Activated B cell treated with CpG ODN at 0.5 μM for 24 hours (primary cell): ENCODE results near the gene NBR1. TPM values are rescaled to one million over a fixed set of nuclear protein-coding genes. Genes with fewer than 3 reads are reported as not detected.
"Not testable (repeated sequence)": the region's sequence is repeated elsewhere in the genome, so short reads cannot be mapped to it uniquely, and the experiment has no call there.

ENCODE experiments used
- ATAC-seq: fragments of 200-7000 bp; cut with Tn5 transposase; one replicate; pipeline ENCODE4 v1.10.0; 2021; ENCODE audit warnings: low read depth, mild to moderate bottlenecking, moderate library complexity
- CTCF ChIA-PET: fragments of 350-600 bp; sonication (Branson Sonifier 250); formaldehyde crosslinking; loops from one replicate; lab custom pipeline; 2021; ENCODE audit warnings: antibody characterized with exemption; lab: Charles Lee
- POLR2A ChIA-PET: fragments of 350-600 bp; sonication (Branson Sonifier 250); formaldehyde crosslinking; loops from one replicate; lab custom pipeline; 2021; ENCODE audit warnings: antibody characterized with exemption; lab: Charles Lee
- DNase-seq: peaks from one replicate; pipeline ENCODE4 v3.0.0; 2022
- H3K27ac Mint-ChIP-seq: one replicate; pipeline ENCODE4 v1.8.0; 2020; ENCODE audit warnings: mixed read lengths
- H3K27me3 Mint-ChIP-seq: one replicate; pipeline ENCODE4 v1.8.0; 2021; ENCODE audit warnings: mixed read lengths
- H3K36me3 Mint-ChIP-seq: one replicate; pipeline ENCODE4 v1.8.0; 2021; ENCODE audit warnings: low read depth, mixed read lengths
- H3K4me1 Mint-ChIP-seq: one replicate; pipeline ENCODE4 v1.8.0; 2021; ENCODE audit warnings: mixed read lengths
- H3K4me3 Mint-ChIP-seq: one replicate; pipeline ENCODE4 v1.8.0; 2020; ENCODE audit warnings: mild to moderate bottlenecking, mixed read lengths
- H3K9me3 Mint-ChIP-seq: one replicate; pipeline ENCODE4 v1.8.0; 2020; ENCODE audit warnings: mixed read lengths
- intact Hi-C: fragments of 100-400 bp; cut with micrococcal nuclease; formaldehyde crosslinking; loops from one replicate; pipeline ENCODE4 v1.15.1; 2024
- total RNA-seq: library from RNA; stranded (reverse); gene quantifications from 2 replicates; pipeline ENCODE4 v1.2.3, GENCODE V29; 2022
- TF ChIP-seq, protein P1 (sequence below): fragments of 200-600 bp; IDR thresholded peaks from one replicate; pipeline ENCODE4 v1.8.0; 2022; ENCODE audit warnings: antibody characterized with exemption, mild to moderate bottlenecking

The NBR1 gene
- total RNA-seq, 1 donor from 2014 or later = 44.8 TPM

DNA sequence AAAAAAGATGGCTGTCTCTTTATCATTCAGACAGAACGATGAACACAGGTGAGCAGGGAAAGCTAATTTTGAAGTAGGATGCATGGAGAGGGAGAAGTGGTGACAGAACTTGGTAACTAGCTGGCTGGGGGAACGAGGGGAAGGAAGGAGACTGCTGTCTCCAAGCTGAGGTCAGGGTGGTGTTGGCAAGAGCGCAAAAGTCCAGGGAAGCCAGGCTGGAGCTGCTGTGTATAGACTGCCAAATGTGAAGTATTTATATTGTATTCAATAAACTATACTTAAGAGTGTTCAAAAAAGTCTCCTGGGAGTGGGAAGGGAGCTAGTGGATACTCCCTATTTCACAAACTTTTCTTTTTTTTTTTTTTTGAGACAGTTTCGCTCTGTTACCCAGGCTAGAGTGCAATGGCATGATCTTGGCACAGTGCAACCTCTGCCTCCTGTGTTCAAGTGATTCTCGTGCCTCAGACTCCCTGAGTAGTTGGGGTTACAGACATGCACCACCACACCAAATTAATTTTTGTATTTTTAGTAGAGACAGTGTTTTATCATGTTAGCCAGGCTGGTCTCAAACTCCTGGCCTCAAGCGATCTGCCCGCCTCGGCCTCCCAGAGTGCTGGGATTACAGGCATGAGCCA is 48.8 kb downstream of the NBR1 start:
- DNase-seq (no peak), ATAC-seq (no peak)
- Mint-ChIP-seq H3K27ac (no peak overlapping the region), H3K4me1 (peaks cover 14% of the 10 kb centered on the region), H3K36me3 (peaks cover 75% of the 10 kb centered on the region), H3K9me3 (no peaks in the 10 kb centered on the region), H3K27me3 (no peaks in the 10 kb centered on the region), H3K4me3 (no peak overlapping the region)
- TF ChIP-seq, protein P1, sequence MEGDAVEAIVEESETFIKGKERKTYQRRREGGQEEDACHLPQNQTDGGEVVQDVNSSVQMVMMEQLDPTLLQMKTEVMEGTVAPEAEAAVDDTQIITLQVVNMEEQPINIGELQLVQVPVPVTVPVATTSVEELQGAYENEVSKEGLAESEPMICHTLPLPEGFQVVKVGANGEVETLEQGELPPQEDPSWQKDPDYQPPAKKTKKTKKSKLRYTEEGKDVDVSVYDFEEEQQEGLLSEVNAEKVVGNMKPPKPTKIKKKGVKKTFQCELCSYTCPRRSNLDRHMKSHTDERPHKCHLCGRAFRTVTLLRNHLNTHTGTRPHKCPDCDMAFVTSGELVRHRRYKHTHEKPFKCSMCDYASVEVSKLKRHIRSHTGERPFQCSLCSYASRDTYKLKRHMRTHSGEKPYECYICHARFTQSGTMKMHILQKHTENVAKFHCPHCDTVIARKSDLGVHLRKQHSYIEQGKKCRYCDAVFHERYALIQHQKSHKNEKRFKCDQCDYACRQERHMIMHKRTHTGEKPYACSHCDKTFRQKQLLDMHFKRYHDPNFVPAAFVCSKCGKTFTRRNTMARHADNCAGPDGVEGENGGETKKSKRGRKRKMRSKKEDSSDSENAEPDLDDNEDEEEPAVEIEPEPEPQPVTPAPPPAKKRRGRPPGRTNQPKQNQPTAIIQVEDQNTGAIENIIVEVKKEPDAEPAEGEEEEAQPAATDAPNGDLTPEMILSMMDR = no peak
- ChIA-PET CTCF (no interaction called here), POLR2A (interaction anchor here (1.3 to 15.6 kb wide), 3 partner anchors 8 to 148 kb away, joined by 4 to 359 read pairs (median 13); partner anchors contain the start of gene TMEM106A)
- intact Hi-C loops = no loop called here

DNA sequence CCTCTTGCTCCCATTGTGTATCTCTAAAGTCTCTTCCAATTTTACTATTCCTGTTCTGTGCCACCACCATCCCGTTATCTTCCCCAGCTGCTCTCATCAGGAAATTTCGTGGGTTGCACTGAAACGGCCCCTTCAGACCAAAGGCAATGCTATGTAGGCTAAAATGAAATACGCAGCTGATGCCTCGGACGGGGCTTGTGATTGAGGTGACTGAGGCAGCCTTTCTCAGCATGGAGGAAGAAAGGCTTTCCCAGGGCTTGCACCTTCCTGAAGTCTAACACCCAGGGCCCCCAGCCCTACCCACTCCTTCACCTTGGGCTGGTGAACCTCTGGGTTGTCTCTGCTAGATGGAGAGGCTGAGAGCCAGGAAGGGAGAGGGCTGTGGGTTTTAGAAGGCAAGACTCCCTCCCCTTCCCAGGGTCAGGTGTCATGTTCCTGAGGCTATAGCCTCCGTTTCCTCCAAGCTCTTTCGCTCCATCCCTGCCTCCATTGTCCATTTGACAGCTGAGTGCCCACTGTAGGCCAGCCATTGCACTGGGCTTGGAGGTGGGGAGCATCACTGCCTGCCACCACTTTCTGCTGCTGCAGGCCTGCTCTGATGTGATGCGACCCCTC is 49.6 kb downstream of the NBR1 start:
- ChIA-PET POLR2A (interaction anchor here (1.3 to 15.6 kb wide), 3 partner anchors 8 to 147 kb away, joined by 4 to 359 read pairs (median 13); partner anchors contain the start of gene TMEM106A), CTCF (no interaction called here)
- no peaks in the 10 kb centered on the region for H3K9me3 Mint-ChIP-seq
- no peaks in the 10 kb centered on the region for H3K27me3 Mint-ChIP-seq
- peaks cover 69% of the 10 kb centered on the region for H3K36me3 Mint-ChIP-seq
- peaks cover 10% of the 10 kb centered on the region for H3K4me1 Mint-ChIP-seq
- no peak overlapping the region for H3K27ac Mint-ChIP-seq
- DNase-seq (no peak), ATAC-seq (no peak)
- TF ChIP-seq, protein P1 = no peak
- intact Hi-C loops = no loop called here
- no peak overlapping the region for H3K4me3 Mint-ChIP-seq

DNA sequence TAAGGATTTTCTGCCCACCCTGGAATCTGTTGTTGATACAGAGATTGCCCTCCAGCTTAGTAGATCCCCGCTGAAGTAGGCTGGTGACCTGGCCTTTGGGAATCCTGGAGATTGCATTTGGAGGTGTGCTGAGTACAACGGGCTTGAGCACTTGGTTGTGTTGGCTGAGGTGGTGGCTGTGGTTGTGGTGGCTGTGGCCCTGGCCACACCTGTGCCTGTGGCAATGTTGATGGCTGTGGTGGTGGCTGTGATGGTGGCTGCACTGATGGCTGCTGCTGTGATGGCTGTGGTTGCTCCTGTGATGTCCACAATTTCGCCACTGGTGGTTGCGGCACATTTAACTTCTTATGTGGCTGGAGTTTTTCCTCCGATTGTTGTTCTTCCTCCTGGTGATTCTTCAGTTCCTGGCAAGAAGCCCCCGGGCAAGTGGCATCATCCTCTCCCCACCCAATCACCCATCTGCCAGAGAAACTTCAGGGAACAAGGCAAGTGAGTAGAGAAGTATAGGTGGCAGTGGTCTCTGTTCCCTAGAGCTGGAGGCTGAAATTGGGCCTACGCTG is 53.2 kb downstream of the NBR1 start:
- TF ChIP-seq, protein P1 = no peak
- H3K36me3 Mint-ChIP-seq = peaks cover 40% of the 10 kb centered on the region
- H3K4me3 Mint-ChIP-seq = no peak overlapping the region
- POLR2A ChIA-PET = interaction anchor here (2.9 to 15.6 kb wide), 2 partner anchors 91 to 94 kb away, joined by 13 to 359 read pairs; no protein-coding TSS in a partner anchor
- H3K27me3 Mint-ChIP-seq = no peaks in the 10 kb centered on the region
- peak overlapping the region; percentile 37 for H3K27ac Mint-ChIP-seq
- no peaks in the 10 kb centered on the region for H3K9me3 Mint-ChIP-seq
- DNase-seq (no peak), ATAC-seq (no peak)
- peaks cover 7% of the 10 kb centered on the region for H3K4me1 Mint-ChIP-seq
- CTCF ChIA-PET = interaction anchor here (0.6 kb wide), 1 partner anchor 199 kb away, joined by 3 read pairs; the partner anchor contains the start of gene RND2
- intact Hi-C loops = no loop called here

DNA sequence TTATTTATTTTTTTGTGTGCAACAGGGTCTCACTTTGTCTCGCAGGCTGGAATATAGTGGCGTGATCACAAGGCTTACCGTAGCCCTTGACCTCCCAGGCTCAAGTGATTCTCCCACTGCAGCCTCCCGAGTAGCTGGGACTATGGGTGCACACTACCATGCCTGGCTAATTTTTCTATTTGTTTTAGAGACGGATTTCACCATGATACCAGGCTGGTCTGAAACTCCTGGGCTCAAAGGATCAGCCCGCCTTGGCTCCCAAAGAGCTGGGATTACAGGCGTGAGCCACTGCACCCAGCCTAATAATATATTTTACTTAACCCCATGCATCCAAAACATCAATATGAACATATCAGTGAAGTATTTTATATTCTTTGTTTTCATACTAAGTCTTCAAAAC is 55.4 kb downstream of the NBR1 start:
- POLR2A ChIA-PET = interaction anchor here (0.6 to 2.9 kb wide), 4 partner anchors 14 to 1502 kb away, joined by 4 to 13 read pairs (median 4); partner anchors contain the start of gene TMEM106A
- no peak overlapping the region for H3K27ac Mint-ChIP-seq

DNA sequence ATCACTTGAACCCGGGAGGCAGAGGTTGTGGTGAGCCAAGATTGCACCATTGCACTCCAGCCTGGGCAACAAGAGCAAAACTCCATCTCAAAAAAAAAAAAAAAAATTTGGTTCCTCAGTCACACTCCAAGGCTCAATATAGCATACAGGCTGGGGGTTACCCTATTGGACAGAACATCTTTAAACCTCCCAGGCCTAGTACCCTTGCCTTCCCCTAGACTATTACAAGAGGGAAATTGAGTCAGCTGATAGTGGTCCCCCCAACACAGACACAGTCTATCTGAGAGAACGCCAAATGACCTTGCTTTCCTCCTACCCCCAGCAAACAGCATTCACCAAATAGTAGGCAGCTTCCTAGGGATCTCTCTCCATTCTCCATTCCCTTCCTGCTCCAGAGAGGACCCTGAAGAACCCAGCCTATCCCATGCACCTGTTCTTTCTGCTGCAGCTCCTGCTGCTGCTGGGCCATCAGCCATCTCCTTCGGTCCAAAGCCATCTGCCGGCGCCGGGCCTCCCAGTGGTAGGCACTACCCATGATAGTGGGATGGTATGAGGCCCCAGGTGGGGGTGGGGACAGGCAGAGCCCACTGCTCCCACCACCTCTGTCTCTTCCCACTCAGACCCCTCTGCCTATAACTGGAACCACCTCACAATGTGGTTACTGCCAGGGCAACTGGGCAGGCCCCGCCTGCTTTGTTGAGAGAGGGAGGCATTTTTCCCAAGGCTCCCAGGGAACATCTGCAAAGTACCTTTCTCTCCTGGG is 57.2 kb downstream of the NBR1 start, which contains the start of gene CCDC200:
Gene CCDC200, minus strand, starts transcription at position 604 of the 763 bp plus-strand sequence. Its CDS starts 69 bp downstream, at position 535.
- ATAC-seq, H3K27me3 Mint-ChIP-seq, POLR2A ChIA-PET, DNase-seq, CTCF ChIA-PET, intact Hi-C loops, H3K4me3 Mint-ChIP-seq, H3K27ac Mint-ChIP-seq, H3K4me1 Mint-ChIP-seq, H3K9me3 Mint-ChIP-seq: not testable (repeated sequence)
- peaks cover 20% of the 10 kb centered on the region for H3K36me3 Mint-ChIP-seq

More for the DNA sequence above, 55.4 kb downstream of the NBR1 start:
- no peaks in the 10 kb centered on the region for H3K27me3 Mint-ChIP-seq
- peaks cover 6% of the 10 kb centered on the region for H3K4me1 Mint-ChIP-seq
- H3K9me3 Mint-ChIP-seq = no peaks in the 10 kb centered on the region
- TF ChIP-seq, protein P1 = no peak
- CTCF ChIA-PET = no interaction called here
- H3K36me3 Mint-ChIP-seq = peaks cover 27% of the 10 kb centered on the region
- intact Hi-C loops = no loop called here
- ATAC-seq (no peak), DNase-seq (no peak)
- H3K4me3 Mint-ChIP-seq = no peak overlapping the region

DNA sequence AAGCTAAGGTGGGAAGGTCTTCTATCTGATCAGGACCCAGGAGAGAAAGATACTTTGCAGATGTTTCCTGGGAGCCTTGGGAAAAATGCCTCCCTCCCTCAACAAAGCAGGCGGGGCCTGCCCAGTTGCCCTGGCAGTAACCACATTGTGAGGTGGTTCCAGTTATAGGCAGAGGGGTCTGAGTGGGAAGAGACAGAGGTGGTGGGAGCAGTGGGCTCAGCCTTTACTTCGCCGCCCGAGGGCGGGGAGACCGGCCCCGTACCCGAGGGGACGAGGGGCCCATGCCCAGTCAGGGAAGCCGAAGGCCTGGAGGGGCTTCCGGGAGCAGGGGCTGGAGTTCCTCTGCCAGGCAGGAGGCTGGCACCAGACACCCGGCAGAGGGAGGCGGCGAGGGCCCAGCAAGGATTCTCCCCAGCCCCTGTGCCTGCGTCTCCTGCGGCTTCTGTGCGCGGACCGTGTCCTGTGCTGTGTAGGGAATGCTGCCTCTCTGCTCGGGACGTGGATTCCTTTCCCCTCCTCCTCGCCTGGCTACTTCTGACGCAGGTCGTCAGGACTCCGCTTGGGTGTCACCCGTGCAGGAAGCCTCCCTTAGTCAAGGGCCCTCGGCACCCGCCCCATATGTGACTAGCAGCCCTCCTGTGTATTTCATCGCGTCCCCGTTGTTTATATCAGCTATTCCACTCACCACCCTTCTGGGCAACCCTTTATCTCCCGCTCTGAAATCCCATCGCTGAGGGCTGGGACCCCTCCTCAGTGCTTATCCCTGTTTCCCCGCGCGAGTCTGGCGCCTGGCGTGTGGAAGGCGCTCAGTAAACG is 60.4 kb downstream of the NBR1 start:
- H3K27me3 Mint-ChIP-seq, DNase-seq, H3K36me3 Mint-ChIP-seq, intact Hi-C loops, H3K27ac Mint-ChIP-seq, ATAC-seq, H3K4me3 Mint-ChIP-seq, CTCF ChIA-PET, H3K9me3 Mint-ChIP-seq, H3K4me1 Mint-ChIP-seq, POLR2A ChIA-PET: not testable (repeated sequence)

DNA sequence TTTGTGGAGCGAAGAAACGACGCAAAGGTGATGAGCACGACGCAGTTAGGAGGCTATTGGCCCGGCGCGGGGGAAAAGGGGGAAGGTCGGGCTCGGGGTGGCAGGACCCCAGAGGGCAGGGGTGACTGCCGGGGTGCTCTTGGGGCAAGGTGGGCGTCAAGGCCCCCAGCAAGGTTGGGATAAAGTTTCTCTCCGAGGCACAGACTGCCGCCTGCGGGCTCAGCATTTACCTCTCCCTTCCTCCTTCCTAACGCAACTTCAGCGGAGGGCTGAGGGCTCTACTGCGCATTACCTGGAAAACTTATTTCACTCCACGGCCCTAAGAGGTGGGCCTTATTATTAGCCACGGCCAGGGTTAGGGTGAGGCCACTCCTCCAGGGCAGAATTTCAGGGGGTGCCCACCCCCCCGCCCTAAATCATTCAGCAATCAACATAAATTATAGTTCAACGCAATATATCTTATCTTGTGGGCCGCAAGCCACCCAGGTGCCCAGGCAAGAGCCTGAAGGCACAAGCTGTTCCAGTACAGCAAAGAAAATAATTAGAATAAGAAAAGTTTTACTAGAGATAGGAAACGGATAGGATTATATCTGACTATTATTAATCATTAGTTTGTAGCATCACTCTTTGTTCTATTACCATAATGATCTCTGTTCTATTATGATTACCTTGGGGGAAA is 61.1 kb downstream of the NBR1 start:
- Mint-ChIP-seq H3K4me3 (peak overlapping the region; percentile 60), H3K27ac (peak overlapping the region; percentile 66)
- POLR2A ChIA-PET, H3K9me3 Mint-ChIP-seq, H3K27me3 Mint-ChIP-seq, ATAC-seq, H3K36me3 Mint-ChIP-seq, intact Hi-C loops, H3K4me1 Mint-ChIP-seq, CTCF ChIA-PET: not testable (repeated sequence)
- DNase-seq = peak; percentile 61
